ENCODE measurements around the gene CNPY1. TPM values are rescaled to one million over a fixed set of nuclear protein-coding genes. Genes with fewer than 3 reads are reported as not detected.

The CNPY1 gene
- total and polyA plus RNA-seq, 2 of the 8 experiments (the other 6 are each of a cell fraction or from before 2014, with no cell fraction given): not detected

GRCh38 chr7:155584261-155584660 lies 37.9 kb upstream of the CNPY1 start:
- DNase-seq (ENCODE audit: low read depth in 1 of 2, low spot score in 2 of 2): no peak
- Histone ChIP-seq H3K9me3 (ENCODE audit: insufficient read depth in 2 of 2, low read depth in 1 of 2, low read length in 1 of 2) (no peaks in the 10 kb centered on the region), H3K18ac (ENCODE audit: extremely low read depth, low read length) (no peak overlapping the region), H2AK5ac (ENCODE audit: low read depth, low read length) (no peak overlapping the region), H3K14ac (ENCODE audit: insufficient read length) (no peak overlapping the region), H2BK12ac (ENCODE audit: low read depth, low read length) (no peak overlapping the region), H2BK5ac (ENCODE audit: low read depth, low read length) (no peak overlapping the region), H3K27ac (ENCODE audit: low read depth, low read length) (no peak overlapping the region), H3K79me2 (ENCODE audit: control insufficient read depth in 1 of 2, insufficient read depth in 2 of 2, low read length in 2 of 2) (no peaks in the 10 kb centered on the region), H3K36me3 (ENCODE audit: control insufficient read depth in 2 of 4, insufficient read depth in 4 of 4, low read length in 3 of 4) (no peaks in the 10 kb centered on the region), H3K9ac (replicated peaks in 1 of 4; ENCODE audit: extremely low read depth in 1 of 4, low read depth in 3 of 4, low read length in 3 of 4) (no peak overlapping the region), H3K4me2 (ENCODE audit: insufficient read depth in 1 of 2, low read depth in 2 of 2, low read length in 2 of 2) (no peak overlapping the region), H4K8ac (ENCODE audit: extremely low read depth, insufficient read depth, low read length) (no peak overlapping the region), H3K79me1 (ENCODE audit: low read depth, low read length) (no peaks in the 10 kb centered on the region), H3K56ac (replicated peaks; ENCODE audit: insufficient read length, low read depth, low read length) (no peak overlapping the region), H4K20me1 (replicated peaks in 1 of 2; ENCODE audit: control insufficient read depth in 1 of 2, insufficient read depth in 2 of 2, low read length in 2 of 2) (no peaks in the 10 kb centered on the region), H2AFZ (ENCODE audit: low read length) (no peak overlapping the region), H3K27me3 (replicated peaks in 1 of 4; ENCODE audit: control insufficient read depth in 3 of 4, extremely low read depth in 1 of 4, insufficient read depth in 3 of 4, low read length in 3 of 4) (0 out of 7 replicates have a peak, but pooled peaks cover 0 to 2% (median 0%) of the 10 kb centered on the region in 4 experiments), H2BK120ac (replicated peaks; ENCODE audit: low read depth, low read length) (no peak overlapping the region), H4K91ac (replicated peaks; ENCODE audit: insufficient read length, low read length) (no peak overlapping the region), H2BK15ac (ENCODE audit: low read length) (no peak overlapping the region), H3K4me3 (ENCODE audit: extremely low read depth in 1 of 4, insufficient read depth in 2 of 4, low read depth in 3 of 4, low read length in 4 of 4) (no peak overlapping the region), H3K23ac (ENCODE audit: insufficient read length) (no peak overlapping the region), H3K4me1 (replicated peaks in 1 of 4; ENCODE audit: control insufficient read depth in 3 of 4, insufficient read depth in 4 of 4, low read length in 3 of 4) (peaks cover 0 to 3% (median 1%) of the 10 kb centered on the region in 4 experiments; a peak in 2 of 7 replicates), H4K5ac (ENCODE audit: insufficient read length, low read depth, low read length) (no peak overlapping the region), H2BK20ac (ENCODE audit: low read length) (no peak overlapping the region), H3K4ac (replicated peaks; ENCODE audit: insufficient read length, low read depth, low read length) (no peak overlapping the region), H3K23me2 (ENCODE audit: low read depth, low read length) (peaks cover 3% of the 10 kb centered on the region; the same call in 1 of the 2 replicates)
- TF ChIP-seq KDM5A (IDR thresholded peaks at IDR 0.05; ENCODE audit: low read length) (no peak), CBX8 (IDR thresholded peaks at IDR 0.05; ENCODE audit: borderline replicate concordance, low read depth, low read length) (no peak)
- ChIA-PET POLR2A (ENCODE audit: partially characterized antibody) (interaction anchor here (1.0 kb wide), 1 partner anchor 9 kb away, joined by 4 read pairs; no protein-coding TSS in a partner anchor), CTCF (ENCODE audit: partially characterized antibody) (interaction anchor here (0.6 to 9.4 kb wide), 6 partner anchors 9 to 1068 kb away, joined by 3 to 64 read pairs (median 4); no protein-coding TSS in a partner anchor)
- WGBS, 2 experiments (ENCODE audit: extremely low coverage in 1 of 2, insufficient coverage in 1 of 2, insufficient read length in 1 of 2, insufficient replicate concordance in 2 of 2, low coverage in 1 of 2, low lambda C conversion rate in 2 of 2, missing lambda C conversion rate in 1 of 2): 83% methylated on average over 7 of the region's 7 CpGs; no CpG with 5 or more reads in 1 of the 2 experiments
- no peak for FAIRE-seq

Data from H1 (cell line).